Vagina (tissue), 2 donors: ENCODE results near the gene SYCN. TPM values are rescaled to one million over a fixed set of nuclear protein-coding genes. Genes with fewer than 3 reads are reported as not detected.

Experiments
- DNase-seq, 2 donors: peaks; one replicate each; pipeline ENCODE4 v3.0.0-alpha.2; 2017; ENCODE audit errors: extremely low spot score in 2 of 2
- H3K27ac ChIP-seq: fragments of 200-600 bp; sonication (generic); one replicate; pipeline ENCODE4 v1.5.1; 2019
- H3K27me3 ChIP-seq: fragments of 200-600 bp; sonication (generic); one replicate; pipeline ENCODE4 v1.5.1; 2019
- H3K36me3 ChIP-seq, 2 donors: fragments of 200-600 bp; sonication (generic); one replicate each; pipeline ENCODE4 v1.5.1; 2017 to 2019
- H3K4me1 ChIP-seq: fragments of 200-600 bp; sonication (generic); one replicate; pipeline ENCODE4 v1.5.1; 2019
- H3K4me3 ChIP-seq, 2 donors: fragments of 200-600 bp; sonication (generic); 1 replicate in 1 of 2; 2 replicates in 1 of 2; pipeline ENCODE4 v1.5.1; 2016 to 2019
- H3K9me3 ChIP-seq: fragments of 200-600 bp; sonication (generic); one replicate; pipeline ENCODE4 v1.5.1; 2019
- CTCF ChIP-seq, 3 experiments: fragments of 450-650 bp in 2 of 3; fragments of 200-600 bp in 1 of 3; sonication (generic) in 1 of 3; IDR thresholded peaks; one replicate each; pipeline ENCODE4 v1.5.1; 2017 to 2019; ENCODE audit warnings: antibody characterized with exemption in 3 of 3, mild to moderate bottlenecking in 2 of 3, moderate library complexity in 2 of 3
- POLR2A ChIP-seq, 2 donors: fragments of 450-650 bp; IDR thresholded peaks; one replicate each; pipeline ENCODE4 v1.6.1; 2017; ENCODE audit warnings: antibody characterized with exemption in 2 of 2, mild to moderate bottlenecking in 2 of 2, moderate library complexity in 2 of 2
- POLR2AphosphoS5 ChIP-seq, 2 donors: sonication (generic); formaldehyde crosslinking; IDR thresholded peaks; one replicate each; pipeline ENCODE4 v1.9.0; 2017; ENCODE audit warnings: antibody characterized with exemption in 2 of 2, mild to moderate bottlenecking in 2 of 2, low read depth in 1 of 2; ENCODE audit not compliant: insufficient read depth in 1 of 2
- intact Hi-C: fragments of 100-400 bp; cut with DNase I; formaldehyde crosslinking; loops from one replicate; pipeline ENCODE4 v1.15.1; 2023
- total RNA-seq: library from RNA; depleted of rRNA; stranded (reverse); fragments of >200 nt; gene quantifications from one replicate; pipeline ENCODE4 v1.2.3, GENCODE V29; 2016

The SYCN gene
- total RNA-seq, 1 donor from 2014 or later, result not detected

DNA sequence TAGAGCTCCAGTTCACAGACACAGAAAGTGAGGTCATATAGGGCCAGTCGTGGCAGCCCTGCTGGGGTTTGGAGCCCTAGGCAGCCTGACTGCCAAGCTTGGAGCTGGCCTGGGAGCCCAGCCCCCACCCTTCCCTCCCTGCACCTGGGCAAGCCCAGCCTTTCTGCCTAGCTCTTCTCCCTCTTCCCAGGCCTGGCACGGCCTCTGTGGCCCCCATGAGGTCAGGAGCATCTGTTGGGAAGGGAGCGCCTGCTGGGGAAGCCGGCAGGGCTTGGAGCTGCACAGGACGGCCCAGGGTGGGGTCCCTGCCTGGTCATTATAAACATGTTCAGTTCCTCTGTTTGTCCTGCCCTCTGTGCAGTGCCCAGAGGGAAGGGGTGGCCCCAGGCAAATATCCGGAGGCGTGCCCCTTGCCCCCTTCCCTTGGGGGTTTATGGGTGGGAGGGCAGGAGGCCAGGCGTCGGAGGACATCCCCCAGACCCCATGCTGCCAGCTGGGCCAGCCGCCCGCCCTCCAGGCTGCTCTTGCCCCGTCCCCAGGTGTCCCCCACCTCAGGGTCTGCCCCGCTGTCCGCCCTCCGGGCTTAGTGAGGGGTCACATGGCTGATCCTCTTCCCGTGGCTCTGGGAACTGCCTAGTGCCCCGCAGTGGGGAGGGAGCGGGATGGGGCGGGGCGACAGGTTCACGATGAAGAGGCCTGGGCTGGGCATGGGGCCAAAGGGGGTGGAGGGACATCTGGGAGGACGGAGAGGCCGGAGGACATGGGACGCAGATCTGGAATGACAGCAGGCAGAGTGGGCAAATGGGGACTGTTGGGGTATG, 37.3 kb downstream of the SYCN start:
- Histone ChIP-seq H3K4me3 (peak overlapping the region; percentile 5 to 7), H3K9me3 (no peaks in the 10 kb centered on the region), H3K4me1 (peaks cover 37% of the 10 kb centered on the region), H3K36me3 (peaks cover 0 to 15% of the 10 kb centered on the region in 2 donors), H3K27ac (peak overlapping the region; percentile 71), H3K27me3 (no peaks in the 10 kb centered on the region)
- DNase-seq, result no peak
- TF ChIP-seq CTCF (IDR thresholded peaks at IDR 0.05), result no peak
- no peak for TF ChIP-seq POLR2AphosphoS5 (IDR thresholded peaks at IDR 0.05; ENCODE audit: insufficient read depth in 1 of 2, low read depth in 1 of 2)
- TF ChIP-seq POLR2A (IDR thresholded peaks at IDR 0.05), result no peak
- intact Hi-C loops, result no loop called here

DNA sequence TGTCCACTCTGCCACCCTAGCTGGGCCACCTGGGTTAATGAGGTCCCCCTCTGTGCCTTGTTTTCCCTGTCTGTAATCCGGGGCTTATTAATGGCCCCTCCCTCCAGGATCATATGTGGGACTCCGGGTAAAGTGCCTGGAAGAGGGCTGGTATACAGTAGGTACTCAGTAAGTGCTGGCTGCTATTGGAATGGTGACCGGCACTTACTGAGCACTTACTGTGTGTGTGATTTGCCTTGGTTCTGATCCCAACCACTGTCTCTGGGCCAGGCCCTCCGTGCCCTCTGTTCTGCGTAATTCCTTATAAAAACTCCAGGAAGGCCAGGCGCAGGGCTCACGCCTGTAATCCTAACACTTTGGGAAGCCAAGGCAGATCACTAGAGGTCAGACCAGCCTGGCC, 38.2 kb downstream of the SYCN start:
- no peak for DNase-seq
- intact Hi-C loops, result no loop called here
- Histone ChIP-seq H3K4me1 (peaks cover 46% of the 10 kb centered on the region), H3K27ac (no peak overlapping the region), H3K27me3 (no peaks in the 10 kb centered on the region), H3K9me3 (no peaks in the 10 kb centered on the region), H3K4me3 (no peak overlapping the region), H3K36me3 (peaks cover 0 to 12% of the 10 kb centered on the region in 2 donors)
- no peak for TF ChIP-seq POLR2AphosphoS5 (IDR thresholded peaks at IDR 0.05; ENCODE audit: insufficient read depth in 1 of 2, low read depth in 1 of 2)
- TF ChIP-seq POLR2A (IDR thresholded peaks at IDR 0.05), result no peak
- TF ChIP-seq CTCF (IDR thresholded peaks at IDR 0.05), result no peak

- Histone ChIP-seq H3K9me3 (no peaks in the 10 kb centered on the region), H3K4me1 (peaks cover 60% of the 10 kb centered on the region), H3K27ac (no peak overlapping the region), H3K4me3 (no peak overlapping the region), H3K27me3 (no peaks in the 10 kb centered on the region), H3K36me3 (no peaks in the 10 kb centered on the region)
- intact Hi-C loops, result no loop called here
- TF ChIP-seq CTCF (IDR thresholded peaks at IDR 0.05) (no peak), POLR2AphosphoS5 (IDR thresholded peaks at IDR 0.05; ENCODE audit: insufficient read depth in 1 of 2, low read depth in 1 of 2) (no peak), POLR2A (IDR thresholded peaks at IDR 0.05) (no peak)
- no peak for DNase-seq
Observed at GRCh38 chr19:39164289-39164688, 39.8 kb downstream of the SYCN start.

- Histone ChIP-seq H3K4me3 (no peak overlapping the region), H3K9me3 (no peaks in the 10 kb centered on the region), H3K27ac (no peak overlapping the region), H3K4me1 (peaks cover 66% of the 10 kb centered on the region), H3K36me3 (no peaks in the 10 kb centered on the region), H3K27me3 (no peaks in the 10 kb centered on the region)
- intact Hi-C loops, result no loop called here
- no peak for DNase-seq
- no peak for TF ChIP-seq POLR2AphosphoS5 (IDR thresholded peaks at IDR 0.05; ENCODE audit: insufficient read depth in 1 of 2, low read depth in 1 of 2)
- no peak for TF ChIP-seq POLR2A (IDR thresholded peaks at IDR 0.05)
- no peak for TF ChIP-seq CTCF (IDR thresholded peaks at IDR 0.05)
Observed at GRCh38 chr19:39163621-39164020, 40.4 kb downstream of the SYCN start.

GRCh38 chr19:39162441-39163043, 41.5 kb downstream of the SYCN start:
- no peak for TF ChIP-seq CTCF (IDR thresholded peaks at IDR 0.05)
- no peak for TF ChIP-seq POLR2A (IDR thresholded peaks at IDR 0.05)
- TF ChIP-seq POLR2AphosphoS5 (IDR thresholded peaks at IDR 0.05; ENCODE audit: insufficient read depth in 1 of 2, low read depth in 1 of 2), result no peak
- Histone ChIP-seq H3K27ac (no peak overlapping the region), H3K9me3 (no peaks in the 10 kb centered on the region), H3K4me3 (no peak overlapping the region), H3K36me3 (no peaks in the 10 kb centered on the region), H3K27me3 (no peaks in the 10 kb centered on the region), H3K4me1 (peaks cover 70% of the 10 kb centered on the region)
- intact Hi-C loops, result no loop called here
- no peak for DNase-seq
